ENCODE measurements around the gene NQO1. TPM values are rescaled to one million over a fixed set of nuclear protein-coding genes. Genes with fewer than 3 reads are reported as not detected.
A peak's percentile ranks its signal among the peaks of the same experiment; 100 is the strongest.

The NQO1 gene
- total and polyA plus RNA-seq, 7 donors: 14.5 to 250 (median 56.0) TPM

- DNase-seq: no peak
- intact Hi-C loops (cut with DNase I): loop anchor here (10.0 kb wide), 1 partner anchor 1000 kb away; no protein-coding TSS in a partner anchor
- H3K9me3 ChIP-seq: no peaks in the 10 kb centered on the region
- H3K27me3 ChIP-seq: no peaks in the 10 kb centered on the region
- no peak overlapping the region for H3K4me3 ChIP-seq
- no peak overlapping the region for H3K27ac ChIP-seq
- H3K4me1 ChIP-seq: peaks cover 0 to 8% (median 0%) of the 10 kb centered on the region in 4 donors
- H3K36me3 ChIP-seq: peaks cover 33 to 100% (median 77%) of the 10 kb centered on the region in 4 donors
- TF ChIP-seq EP300 (IDR thresholded peaks at IDR 0.05) (no peak), POLR2A (IDR thresholded peaks at IDR 0.05) (no peak), POLR2AphosphoS5 (IDR thresholded peaks at IDR 0.05) (no peak)
- TF ChIP-seq, protein P1, sequence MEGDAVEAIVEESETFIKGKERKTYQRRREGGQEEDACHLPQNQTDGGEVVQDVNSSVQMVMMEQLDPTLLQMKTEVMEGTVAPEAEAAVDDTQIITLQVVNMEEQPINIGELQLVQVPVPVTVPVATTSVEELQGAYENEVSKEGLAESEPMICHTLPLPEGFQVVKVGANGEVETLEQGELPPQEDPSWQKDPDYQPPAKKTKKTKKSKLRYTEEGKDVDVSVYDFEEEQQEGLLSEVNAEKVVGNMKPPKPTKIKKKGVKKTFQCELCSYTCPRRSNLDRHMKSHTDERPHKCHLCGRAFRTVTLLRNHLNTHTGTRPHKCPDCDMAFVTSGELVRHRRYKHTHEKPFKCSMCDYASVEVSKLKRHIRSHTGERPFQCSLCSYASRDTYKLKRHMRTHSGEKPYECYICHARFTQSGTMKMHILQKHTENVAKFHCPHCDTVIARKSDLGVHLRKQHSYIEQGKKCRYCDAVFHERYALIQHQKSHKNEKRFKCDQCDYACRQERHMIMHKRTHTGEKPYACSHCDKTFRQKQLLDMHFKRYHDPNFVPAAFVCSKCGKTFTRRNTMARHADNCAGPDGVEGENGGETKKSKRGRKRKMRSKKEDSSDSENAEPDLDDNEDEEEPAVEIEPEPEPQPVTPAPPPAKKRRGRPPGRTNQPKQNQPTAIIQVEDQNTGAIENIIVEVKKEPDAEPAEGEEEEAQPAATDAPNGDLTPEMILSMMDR (IDR thresholded peaks at IDR 0.05): no peak
- 96% methylated on average over 11 of the region's 11 CpGs for WGBS, 2 donors
Measured at GRCh38 chr16:69745232-69745612, 18.9 kb upstream of the NQO1 start.

GRCh38 chr16:69744363-69745231 lies 18.2 kb upstream of the NQO1 start:
- Histone ChIP-seq H3K27ac (no peak overlapping the region), H3K4me1 (peaks cover 0 to 8% (median 0%) of the 10 kb centered on the region in 4 donors), H3K9me3 (no peaks in the 10 kb centered on the region), H3K36me3 (peaks cover 32 to 100% (median 77%) of the 10 kb centered on the region in 4 donors), H3K27me3 (no peaks in the 10 kb centered on the region), H3K4me3 (no peak overlapping the region)
- 95 to 96% methylated on average over 35 of the region's 35 CpGs for WGBS, 2 donors
- TF ChIP-seq, protein P1 (IDR thresholded peaks at IDR 0.05): no peak
- TF ChIP-seq EP300 (IDR thresholded peaks at IDR 0.05) (no peak), POLR2A (IDR thresholded peaks at IDR 0.05) (no peak), POLR2AphosphoS5 (IDR thresholded peaks at IDR 0.05) (no peak)
- DNase-seq: no peak
- intact Hi-C loops (cut with DNase I): loop anchor here (10.0 kb wide), 1 partner anchor 1000 kb away; no protein-coding TSS in a partner anchor

- intact Hi-C loops (cut with DNase I): loop anchor here (10.0 kb wide), 1 partner anchor 1003 kb away; no protein-coding TSS in a partner anchor
Measured at GRCh38 chr16:69741951-69742904, 15.9 kb upstream of the NQO1 start.

DNA sequence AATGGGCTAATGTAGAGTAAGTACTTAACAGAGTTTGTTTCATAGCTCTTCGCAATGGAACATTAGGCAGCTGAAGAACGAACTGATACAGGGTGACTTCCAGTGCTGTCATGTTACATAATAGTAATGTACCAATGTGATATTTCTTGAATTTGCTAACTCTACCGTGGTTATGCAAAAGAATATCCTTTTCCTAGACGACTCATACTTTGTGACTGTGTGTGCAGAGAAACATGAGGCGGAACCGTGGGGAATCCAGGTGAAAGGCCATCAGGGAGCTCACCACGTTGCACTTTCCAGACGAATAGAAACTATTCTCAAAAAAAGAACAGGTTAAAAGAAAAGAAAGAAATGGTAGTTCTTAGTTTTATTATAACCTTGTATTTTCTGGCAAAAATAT lies 15.2 kb upstream of the NQO1 start:
- no peak overlapping the region for H3K4me3 ChIP-seq
- intact Hi-C loops (cut with DNase I): loop anchor here (10.0 kb wide), 1 partner anchor 1003 kb away; no protein-coding TSS in a partner anchor
- H3K36me3 ChIP-seq: peaks cover 19 to 70% (median 49%) of the 10 kb centered on the region in 4 donors
- H3K4me1 ChIP-seq: peaks cover 0 to 8% (median 0%) of the 10 kb centered on the region in 4 donors
- WGBS, 2 donors: 39 to 71% methylated on average over 8 of the region's 8 CpGs
- H3K27ac ChIP-seq: peak overlapping the region in 2 of 4 donors; percentile 34 to 47
- DNase-seq: no peak
- TF ChIP-seq EP300 (IDR thresholded peaks at IDR 0.05) (no peak), POLR2AphosphoS5 (IDR thresholded peaks at IDR 0.05) (no peak), POLR2A (IDR thresholded peaks at IDR 0.05) (no peak)
- TF ChIP-seq, protein P1 (IDR thresholded peaks at IDR 0.05): no peak
- H3K9me3 ChIP-seq: no peaks in the 10 kb centered on the region
- H3K27me3 ChIP-seq: no peaks in the 10 kb centered on the region

More at GRCh38 chr16:69741951-69742904, 15.9 kb upstream of the NQO1 start:
- Histone ChIP-seq H3K36me3 (peaks cover 20 to 77% (median 53%) of the 10 kb centered on the region in 4 donors), H3K4me1 (peaks cover 0 to 8% (median 0%) of the 10 kb centered on the region in 4 donors), H3K9me3 (no peaks in the 10 kb centered on the region), H3K27me3 (no peaks in the 10 kb centered on the region), H3K4me3 (no peak overlapping the region), H3K27ac (peak overlapping the region in 2 of 4 donors; percentile 34 to 47)
- DNase-seq: peak; percentile 88
- TF ChIP-seq POLR2AphosphoS5 (IDR thresholded peaks at IDR 0.05): peak in 1 of 4 donors; percentile 12
- no peak for TF ChIP-seq EP300 (IDR thresholded peaks at IDR 0.05)
- WGBS, 2 donors: 47 to 79% methylated on average over 41 of the region's 41 CpGs

Data from sigmoid colon (tissue), 7 donors.